ENCODE measurements around the gene SPAG17.

GRCh38 chr1:118149799-118150198 is 35.2 kb downstream of the SPAG17 start:
- TF ChIP-seq, protein P1, sequence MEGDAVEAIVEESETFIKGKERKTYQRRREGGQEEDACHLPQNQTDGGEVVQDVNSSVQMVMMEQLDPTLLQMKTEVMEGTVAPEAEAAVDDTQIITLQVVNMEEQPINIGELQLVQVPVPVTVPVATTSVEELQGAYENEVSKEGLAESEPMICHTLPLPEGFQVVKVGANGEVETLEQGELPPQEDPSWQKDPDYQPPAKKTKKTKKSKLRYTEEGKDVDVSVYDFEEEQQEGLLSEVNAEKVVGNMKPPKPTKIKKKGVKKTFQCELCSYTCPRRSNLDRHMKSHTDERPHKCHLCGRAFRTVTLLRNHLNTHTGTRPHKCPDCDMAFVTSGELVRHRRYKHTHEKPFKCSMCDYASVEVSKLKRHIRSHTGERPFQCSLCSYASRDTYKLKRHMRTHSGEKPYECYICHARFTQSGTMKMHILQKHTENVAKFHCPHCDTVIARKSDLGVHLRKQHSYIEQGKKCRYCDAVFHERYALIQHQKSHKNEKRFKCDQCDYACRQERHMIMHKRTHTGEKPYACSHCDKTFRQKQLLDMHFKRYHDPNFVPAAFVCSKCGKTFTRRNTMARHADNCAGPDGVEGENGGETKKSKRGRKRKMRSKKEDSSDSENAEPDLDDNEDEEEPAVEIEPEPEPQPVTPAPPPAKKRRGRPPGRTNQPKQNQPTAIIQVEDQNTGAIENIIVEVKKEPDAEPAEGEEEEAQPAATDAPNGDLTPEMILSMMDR (conservative IDR thresholded peaks at IDR 0.05; ENCODE audit: low read depth, low read length): no peak
- TF ChIP-seq EZH2 (IDR thresholded peaks at IDR 0.05; ENCODE audit: borderline replicate concordance, low read depth, low read length, poor library complexity, severe bottlenecking): no peak
